Colon (tissue), 2 donors: ENCODE measurements around the gene MCRIP2.

Experiments used
- FAIRE-seq: peaks from 2 replicates; lab custom pipeline; 2012; peaks lifted over from hg19 to GRCh38; lab: Jason Lieb, UNC
- donor health status: control.
- donor health status: control.

The MCRIP2 gene

GRCh38 chr16:616733-617586, 24.7 kb upstream of the MCRIP2 start:
- no peak for FAIRE-seq

DNA sequence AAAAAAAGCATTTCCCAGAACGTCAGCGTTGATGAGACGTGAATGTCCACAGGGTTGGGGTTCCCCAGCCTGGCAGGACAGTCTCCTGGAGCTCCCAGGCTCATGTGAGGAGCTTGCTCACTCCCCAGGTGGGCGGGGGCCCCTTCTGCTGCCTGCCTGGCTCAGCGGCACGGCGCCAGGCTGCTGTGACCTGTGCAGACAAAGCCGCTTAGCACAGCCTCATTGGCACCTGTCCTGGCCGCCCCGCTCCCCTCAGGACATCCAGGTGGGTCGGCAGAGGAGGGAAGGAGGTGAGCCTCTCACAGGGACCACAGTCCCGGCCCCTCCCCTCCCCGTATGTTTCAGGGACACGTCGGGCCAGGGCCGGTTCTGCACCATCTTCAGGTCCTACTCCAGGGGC, 23.8 kb upstream of the MCRIP2 start:
- no peak for FAIRE-seq

- no peak for FAIRE-seq
Observed at GRCh38 chr16:619476-620100, 22.0 kb upstream of the MCRIP2 start.

GRCh38 chr16:620700-621525, 20.7 kb upstream of the MCRIP2 start:
- no peak for FAIRE-seq

- no peak for FAIRE-seq
Observed at GRCh38 chr16:621526-622105, 20.0 kb upstream of the MCRIP2 start.

GRCh38 chr16:622920-623280, 18.7 kb upstream of the MCRIP2 start:
- FAIRE-seq = no peak

DNA sequence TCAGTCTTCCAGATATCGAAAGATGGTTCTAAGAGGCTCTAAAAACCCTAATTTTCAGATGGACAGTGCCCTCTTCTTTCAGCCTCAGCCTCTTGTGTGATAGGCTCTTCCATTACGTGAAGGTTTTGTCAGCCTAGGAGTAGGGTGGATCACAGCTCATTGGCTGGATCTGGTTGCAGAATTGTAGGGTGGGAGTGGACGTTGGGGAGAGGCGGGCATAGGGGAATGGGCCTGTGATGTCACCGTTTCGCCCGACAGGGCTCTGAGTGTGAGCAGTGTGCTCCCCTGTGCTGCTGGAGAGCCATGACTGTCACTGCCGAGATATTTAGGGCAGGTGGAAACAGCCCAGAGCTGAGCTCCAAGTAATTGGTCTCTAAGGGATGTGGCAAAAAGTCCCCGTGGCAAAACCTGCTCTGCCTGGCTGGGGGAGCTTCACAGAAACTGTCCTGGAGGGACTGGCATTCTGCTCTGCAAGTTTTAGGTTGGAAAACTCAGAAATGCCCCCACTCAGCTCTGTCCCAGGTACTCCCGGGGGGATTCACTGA, 17.0 kb upstream of the MCRIP2 start:
- FAIRE-seq = no peak

DNA sequence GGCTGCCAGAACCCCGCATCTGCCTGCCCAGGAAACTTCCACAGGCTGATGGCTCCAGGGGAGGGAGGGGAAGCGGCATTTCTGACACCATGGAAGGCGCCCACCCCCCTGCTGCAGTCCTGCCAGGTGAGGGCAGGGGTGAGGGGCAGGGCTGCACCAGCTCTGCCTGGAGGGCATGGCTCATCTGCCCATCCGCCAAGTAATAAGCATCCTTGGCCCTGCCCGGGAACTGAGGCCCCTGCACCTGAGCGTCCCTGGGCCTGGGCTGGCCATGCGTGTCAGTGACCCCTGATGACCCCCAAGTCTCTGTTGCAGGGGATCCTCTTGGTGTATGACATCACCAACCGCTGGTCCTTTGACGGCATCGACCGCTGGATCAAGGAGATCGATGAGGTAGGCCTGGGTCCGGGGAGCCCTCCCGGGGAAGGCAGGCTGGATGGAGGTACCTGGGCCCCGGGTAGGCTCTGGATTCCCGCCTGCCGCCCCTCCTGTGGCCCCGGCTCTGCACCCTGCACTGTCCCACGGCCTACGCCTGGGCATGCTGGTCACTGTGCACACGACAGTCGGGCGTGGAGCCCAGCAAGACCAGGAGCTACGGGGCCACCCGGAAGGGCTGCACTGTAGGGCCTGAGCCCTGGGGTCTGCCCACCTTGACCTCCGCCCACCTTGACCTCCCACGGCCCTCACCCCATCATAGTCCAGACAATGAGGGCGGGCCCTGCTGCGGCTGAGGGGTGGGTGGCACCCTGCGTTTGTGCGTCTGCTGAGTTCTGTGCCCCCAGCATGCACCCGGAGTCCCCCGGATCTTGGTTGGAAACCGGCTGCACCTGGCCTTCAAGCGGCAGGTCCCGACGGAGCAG, 16.3 kb upstream of the MCRIP2 start:
- no peak for FAIRE-seq

- no peak for FAIRE-seq
Observed at GRCh38 chr16:625977-626765, 15.5 kb upstream of the MCRIP2 start.

DNA sequence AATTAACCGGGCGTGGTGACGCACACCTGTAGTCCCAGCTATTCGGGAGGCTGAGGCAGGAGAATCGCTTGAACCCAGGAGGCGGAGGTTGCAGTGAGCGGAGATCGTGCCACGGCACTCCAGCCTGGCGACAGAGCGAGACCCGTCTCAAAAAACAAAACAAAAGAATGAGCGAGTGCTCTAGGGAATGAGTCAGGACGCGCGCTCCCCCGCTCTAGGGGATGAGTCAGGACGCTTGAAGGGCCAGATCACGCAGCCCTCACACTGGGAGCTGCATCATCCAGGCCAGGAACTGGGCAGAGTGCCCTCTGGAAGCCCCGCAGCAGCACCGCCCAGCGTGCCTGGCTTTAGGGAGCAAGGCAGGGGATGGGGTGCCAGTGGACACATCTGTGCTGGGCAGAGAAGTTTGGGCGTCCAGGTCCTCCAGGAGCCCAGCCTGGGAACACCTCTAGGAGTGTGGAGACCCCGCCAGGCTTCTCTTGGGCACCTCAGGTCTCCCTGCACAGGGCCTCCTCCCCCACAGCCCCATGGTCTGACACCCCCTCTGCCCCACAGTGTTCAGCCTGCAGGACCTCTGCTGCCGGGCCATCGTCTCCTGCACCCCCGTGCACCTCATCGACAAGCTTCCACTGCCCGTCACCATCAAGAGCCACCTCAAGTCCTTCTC, 14.7 kb upstream of the MCRIP2 start:
- FAIRE-seq = no peak

- FAIRE-seq = no peak
Observed at GRCh38 chr16:627454-628239, 14.0 kb upstream of the MCRIP2 start.

DNA sequence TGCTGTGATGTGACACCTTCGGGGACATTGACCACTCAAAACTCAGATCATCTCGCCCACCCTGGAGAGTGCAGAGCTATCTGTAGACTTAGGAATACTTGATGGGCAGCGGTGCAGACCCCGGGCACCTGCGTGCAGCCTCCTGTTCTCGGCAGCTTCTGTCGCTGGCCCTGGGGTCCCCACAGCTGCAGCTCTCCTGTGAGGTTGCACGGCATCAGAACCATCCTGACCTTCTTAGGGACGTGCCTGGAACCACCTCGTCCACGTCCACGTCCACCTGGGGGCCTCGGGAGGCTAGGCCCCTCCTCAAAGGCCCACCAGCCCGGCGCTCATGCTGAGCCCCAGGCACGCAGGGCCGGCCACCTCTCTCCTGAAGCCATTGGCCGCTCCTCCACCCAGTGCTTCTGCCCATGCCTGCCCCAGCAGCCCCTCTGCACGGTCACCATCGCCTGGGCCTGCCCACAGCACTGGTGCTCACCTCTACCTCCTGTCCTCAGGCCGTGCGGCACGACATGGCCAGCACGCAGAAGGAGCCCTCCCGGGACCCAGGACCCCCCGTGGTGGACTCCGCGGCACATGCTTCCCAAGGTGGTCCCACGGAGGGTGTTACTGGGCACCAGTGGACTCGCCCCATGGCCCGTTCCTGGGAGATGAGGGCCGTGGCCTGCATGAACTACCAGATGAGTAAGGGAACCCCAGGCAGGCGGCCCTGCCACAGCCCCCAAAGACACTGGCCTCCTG, 13.1 kb upstream of the MCRIP2 start:
- FAIRE-seq = no peak

DNA sequence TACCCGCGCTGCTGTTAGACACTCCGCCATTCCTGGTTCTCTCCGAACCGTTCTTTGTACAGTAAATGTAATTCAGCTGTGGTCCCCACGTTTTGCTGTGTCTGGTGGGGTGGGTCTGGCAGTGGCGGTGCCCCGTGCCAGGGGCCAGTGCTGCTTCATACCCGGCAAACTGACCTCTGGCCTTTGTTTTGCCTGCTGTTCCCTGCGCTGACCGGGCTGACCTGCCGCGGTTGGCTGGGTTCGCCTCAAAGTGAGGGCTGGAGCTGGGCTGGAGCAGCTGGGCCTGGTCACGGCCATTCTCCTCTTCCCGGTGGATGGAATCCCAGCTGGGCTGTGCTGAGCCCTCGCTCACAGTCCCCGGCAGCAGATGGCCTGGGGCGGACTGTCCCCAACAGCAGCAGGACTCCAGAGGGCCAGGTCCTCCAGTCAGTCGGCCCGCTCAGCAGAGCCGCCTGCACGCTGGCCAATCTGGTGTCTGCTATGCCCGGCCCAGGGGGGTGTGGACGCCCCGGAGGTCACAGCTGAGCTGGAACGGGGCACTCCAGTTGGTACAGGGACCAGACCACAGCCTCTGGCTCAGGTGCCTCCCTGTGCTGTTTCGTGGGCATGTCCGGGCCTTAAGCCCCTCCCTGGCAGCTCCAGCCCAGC, 12.3 kb upstream of the MCRIP2 start:
- no peak for FAIRE-seq

GRCh38 chr16:629833-630248, 11.8 kb upstream of the MCRIP2 start:
- FAIRE-seq = no peak

GRCh38 chr16:630249-630814, 11.3 kb upstream of the MCRIP2 start:
- no peak for FAIRE-seq

DNA sequence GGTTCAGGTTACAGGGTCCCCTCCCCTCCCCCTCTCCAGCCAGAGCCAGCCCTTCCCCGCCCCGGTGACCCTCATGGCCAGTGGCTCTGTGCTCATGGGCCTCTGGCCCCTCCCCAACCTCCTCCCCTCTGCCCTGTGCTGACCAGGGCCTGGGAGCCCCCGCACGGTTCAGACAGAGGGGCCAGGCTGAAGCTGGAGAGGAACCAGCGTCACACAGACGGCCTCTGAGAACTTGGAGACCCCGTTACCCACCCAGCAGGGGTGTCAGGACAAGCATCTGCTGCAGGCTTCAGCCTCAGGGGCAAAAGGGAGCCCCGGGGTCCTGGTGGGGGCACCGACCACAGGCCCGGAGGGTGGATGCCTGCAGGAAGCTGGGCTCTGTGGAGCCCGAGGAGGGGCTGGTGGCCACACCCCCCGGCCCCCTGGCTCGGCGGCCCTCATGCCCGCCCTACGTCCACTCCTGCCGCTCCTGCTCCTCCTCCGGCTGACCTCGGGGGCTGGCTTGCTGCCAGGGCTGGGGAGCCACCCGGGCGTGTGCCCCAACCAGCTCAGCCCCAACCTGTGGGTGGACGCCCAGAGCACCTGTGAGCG, 10.7 kb upstream of the MCRIP2 start, which contains the start of gene WFIKKN1:
Gene WFIKKN1 (plus strand): TSS at position 171 of the 591 bp plus-strand sequence. CDS start 269 bp downstream, at position 440.
- FAIRE-seq = no peak

DNA sequence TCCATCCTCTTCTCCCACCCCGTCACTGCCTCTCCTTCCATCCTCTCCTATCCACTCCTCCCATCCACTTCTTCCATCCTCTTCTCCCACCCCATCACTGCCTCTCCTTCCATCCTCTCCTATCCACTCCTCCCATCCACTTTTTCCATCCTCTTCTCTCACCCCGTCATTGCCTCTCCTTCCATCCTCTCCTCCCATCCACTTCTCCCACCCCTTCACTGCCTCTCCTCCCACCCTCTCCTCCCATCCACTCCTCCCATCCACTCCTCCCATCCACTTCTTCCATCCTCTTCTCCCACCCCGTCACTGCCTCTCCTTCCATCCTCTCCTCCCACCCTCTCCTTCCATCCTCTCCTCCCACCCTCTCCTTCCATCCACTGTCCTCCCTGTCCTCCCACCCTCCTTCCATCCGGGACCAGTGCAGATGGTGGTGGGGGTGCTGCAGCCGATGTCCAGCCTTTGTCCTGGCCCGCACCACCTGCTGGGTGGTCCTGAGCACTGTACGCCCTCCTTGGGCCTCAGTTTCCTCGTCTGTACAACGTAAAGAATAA, 9.7 kb upstream of the MCRIP2 start:
- FAIRE-seq = no peak
